GM18867 (cell line): ENCODE data around the gene LCE5A.
"Not testable (repeated sequence)": the region's sequence is repeated elsewhere in the genome, so short reads cannot be mapped to it uniquely, and the experiment has no call there.

ENCODE experiments used
- ATAC-seq: cut with Tn5 transposase; IDR thresholded peaks from one replicate; pipeline ENCODE4 v1.9.1; 2021; ENCODE audit warnings: mild to moderate bottlenecking, moderate library complexity; ENCODE audit not compliant: unreplicated experiment

LCE5A gene

DNA sequence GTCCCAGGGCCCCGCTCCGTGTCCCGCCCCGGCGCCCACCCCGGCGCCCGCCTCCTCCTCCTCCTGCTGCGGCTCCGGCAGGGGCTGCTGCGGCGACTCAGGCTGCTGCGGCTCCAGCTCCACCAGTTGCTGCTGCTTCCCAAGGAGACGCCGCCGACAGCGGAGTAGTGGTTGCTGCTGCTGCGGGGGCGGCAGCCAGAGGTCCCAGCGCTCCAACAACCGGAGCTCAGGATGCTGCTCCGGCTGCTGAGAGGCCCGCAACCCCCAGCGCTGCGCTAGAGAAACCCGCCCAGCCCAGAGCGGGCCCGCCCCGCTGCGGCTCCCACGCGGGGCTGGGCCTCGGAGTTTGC, 4.8 kb downstream of the LCE5A start:
- ATAC-seq, result no peak

DNA sequence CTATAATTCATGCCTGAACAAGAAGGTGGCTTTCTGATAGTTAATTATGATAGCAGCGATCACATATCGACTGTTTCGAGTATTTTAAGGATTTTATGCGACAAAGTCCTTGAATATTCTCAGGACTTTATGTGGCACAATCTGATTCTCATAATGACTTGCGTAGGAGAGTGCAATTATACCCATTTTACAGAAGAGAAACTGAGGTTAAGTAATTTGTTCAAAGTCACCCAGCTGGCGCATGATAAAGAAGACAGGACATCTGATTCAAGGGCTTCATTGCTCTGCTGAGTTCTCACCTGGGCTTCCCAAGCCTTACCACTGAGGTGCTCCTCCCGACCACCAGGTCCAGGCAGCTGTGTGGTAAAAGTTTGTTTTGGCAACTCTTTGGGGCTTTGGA, 5.5 kb downstream of the LCE5A start:
- no peak for ATAC-seq

DNA sequence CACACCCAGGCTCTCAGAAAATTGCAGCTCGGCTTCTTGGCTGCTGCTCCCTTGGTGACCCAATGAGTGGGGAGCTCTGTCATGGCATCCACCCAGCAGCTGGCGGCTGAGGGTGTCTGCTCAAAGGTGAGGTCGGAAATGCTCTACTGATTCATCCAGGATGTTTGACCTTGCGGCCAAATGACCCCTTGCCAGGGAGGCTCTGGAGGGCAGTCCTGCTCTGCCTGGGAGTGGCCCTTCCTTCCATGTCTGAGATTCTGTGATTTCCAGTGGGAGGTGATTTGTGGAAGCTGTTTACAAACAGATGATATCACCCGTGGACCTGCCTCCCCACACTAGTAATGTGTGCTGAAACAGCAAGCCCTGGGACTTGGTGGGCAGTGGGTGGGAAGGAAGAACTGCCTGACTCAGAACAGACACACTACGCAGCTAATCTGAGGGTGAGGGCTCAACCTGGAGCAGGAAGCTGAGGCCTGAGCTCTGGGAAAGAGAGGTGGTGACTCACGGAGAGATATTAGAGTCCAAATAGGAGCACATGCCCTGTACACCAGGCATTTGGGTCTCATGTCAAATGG, 6.7 kb downstream of the LCE5A start:
- no peak for ATAC-seq

DNA sequence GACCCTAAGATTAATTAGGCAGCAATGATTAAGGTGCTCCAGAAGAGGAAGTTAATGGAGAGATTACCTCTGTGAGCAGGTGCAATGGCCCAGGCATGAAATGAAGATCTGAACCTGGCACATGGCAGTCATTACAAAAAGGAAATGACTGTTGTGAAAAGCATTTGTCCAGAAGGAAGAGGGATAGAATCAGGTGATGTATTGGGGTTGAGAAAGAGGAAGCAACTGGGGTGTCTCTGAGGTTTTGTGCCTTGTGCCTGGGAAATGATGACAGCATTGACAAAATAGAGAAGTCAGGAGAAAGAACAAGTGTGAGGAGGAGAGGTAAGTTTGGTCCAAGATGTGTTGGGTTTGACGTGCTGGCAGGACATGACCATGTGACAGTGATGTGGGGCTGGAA, 9.2 kb downstream of the LCE5A start:
- ATAC-seq, result no peak

DNA sequence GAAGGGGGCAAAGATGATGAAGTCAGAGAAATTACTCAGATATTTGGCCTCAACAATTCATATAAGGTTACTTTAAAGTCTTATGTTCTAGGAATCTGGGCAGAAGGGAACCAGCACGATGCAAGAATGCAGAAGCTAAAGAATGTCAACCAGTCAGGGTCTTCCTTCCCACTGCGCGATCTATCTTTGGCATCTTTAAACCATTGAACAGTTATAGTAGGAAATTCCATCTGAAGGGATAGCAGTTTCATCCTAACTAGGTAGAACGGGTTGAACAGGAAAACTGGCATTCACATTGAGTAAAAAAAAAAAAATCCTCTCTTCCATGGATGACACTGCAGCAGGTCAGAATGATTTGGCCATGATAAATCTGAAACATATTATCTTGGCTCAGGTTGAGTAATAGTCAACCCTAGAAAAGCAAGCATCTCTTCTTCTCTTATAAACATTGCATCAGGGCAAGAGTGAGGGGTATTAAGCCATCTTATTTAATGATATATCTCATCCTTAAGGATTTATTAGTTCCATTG, 10.0 kb downstream of the LCE5A start:
- ATAC-seq, result no peak

DNA sequence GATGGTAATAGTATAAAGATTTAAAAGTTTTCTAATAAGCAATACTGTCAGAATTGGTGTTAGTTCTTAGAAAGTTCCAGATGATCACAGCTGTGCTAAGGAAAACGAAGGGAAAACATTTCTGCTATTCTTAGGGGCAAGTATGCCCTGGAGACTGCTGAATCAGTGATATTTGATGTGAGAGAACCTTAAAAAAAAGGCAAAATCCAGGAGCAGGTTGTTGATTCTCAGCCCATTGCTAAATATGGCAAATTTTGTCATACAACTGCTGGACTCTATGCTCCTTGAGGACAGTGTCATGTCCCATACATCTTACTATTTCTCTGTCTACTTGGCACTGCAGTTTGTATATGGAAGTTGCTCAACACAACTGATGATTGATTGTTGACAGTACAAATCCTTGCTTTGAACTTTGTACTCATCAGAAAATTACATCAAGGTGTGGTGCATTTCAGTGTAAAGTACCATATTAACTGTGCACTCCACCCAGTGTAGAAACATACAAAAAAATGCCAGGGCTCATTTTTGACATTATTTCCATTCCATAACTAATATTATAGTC, 14.6 kb downstream of the LCE5A start:
- ATAC-seq, result no peak

DNA sequence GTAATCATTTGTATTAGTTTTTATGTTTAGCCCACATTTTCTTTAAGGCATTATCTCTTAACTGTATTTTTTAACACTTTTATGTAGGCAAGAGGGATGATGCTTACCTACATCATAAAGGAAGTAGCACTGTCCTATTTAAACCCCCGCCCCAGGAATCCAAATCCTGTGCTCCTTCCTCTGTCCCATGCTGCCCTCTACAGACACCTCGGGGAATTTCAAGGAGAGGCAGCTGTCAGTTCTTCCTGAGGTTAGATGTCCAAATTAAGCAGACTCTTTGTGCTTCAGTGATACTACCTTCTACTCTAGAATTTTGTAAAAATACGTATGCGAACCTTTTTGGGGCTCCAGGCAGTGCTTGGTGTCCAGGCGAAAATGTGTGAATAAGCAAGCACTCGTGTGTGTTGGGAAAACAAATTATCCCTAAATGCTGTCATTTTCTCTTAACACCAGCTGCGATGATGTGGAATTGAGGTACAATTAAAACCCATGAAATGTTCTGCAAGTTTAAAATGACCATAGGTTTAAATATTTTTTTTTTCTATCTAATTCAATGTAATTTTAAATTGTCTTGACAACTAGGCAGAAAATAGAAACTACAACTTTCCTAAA, 22.8 kb downstream of the LCE5A start:
- no peak for ATAC-seq

DNA sequence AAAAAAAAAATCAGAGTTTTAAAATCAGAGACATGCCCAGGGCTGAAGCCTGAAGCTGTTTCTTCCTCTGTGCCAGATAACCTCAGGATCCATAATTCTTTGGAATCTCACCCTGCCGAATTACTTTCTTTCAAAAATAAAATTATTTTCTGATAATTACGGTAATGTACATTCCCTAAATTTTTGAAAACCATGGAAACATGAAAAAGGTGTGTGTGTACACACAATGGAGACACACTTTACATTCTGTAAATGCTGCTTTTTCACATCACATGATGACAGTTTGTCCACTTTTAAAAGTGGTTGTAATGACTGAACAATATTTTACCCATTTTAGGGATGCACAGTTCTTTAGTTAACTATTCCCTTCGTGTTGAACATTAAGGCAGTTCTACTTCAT, 25.2 kb downstream of the LCE5A start:
- ATAC-seq, result no peak

DNA sequence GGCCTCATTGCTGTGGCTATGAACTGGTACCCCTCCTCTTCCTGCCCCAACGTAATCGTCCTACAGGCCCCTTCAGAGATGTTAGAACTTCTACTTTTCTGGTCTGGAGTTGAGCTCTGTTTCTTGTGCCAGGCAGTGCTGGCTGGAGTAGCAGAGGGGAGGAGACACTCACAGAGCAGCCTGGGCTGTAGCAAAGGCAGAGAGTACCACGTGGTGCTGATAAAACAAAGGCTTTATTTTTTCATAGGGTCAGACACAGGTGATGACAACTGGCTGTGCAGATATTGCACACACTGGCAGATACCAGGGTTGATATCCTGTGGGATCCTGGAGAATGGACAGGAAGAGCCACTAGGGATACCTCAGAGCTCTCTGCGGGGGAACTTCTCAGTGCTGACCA, 26.9 kb downstream of the LCE5A start:
- ATAC-seq, result no peak

DNA sequence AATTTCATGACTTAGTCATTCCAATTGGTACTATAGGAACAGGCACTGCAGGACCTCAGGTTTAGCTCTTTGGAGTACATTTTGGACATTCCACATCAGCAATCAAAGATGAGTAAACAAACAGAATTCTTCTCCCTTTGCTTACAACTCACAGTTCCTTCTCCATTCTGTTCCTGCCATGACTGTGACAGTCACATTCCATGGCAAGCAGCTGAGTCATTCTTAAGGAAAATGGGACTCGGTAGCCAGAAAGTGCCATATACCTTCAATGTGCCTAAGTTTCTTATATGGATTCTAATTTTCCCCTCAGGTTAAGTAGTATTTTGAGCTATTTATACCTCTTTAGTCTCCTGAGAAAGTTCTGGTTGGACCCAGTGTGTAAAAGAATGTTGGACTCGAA, 29.3 kb downstream of the LCE5A start:
- ATAC-seq, result no peak

DNA sequence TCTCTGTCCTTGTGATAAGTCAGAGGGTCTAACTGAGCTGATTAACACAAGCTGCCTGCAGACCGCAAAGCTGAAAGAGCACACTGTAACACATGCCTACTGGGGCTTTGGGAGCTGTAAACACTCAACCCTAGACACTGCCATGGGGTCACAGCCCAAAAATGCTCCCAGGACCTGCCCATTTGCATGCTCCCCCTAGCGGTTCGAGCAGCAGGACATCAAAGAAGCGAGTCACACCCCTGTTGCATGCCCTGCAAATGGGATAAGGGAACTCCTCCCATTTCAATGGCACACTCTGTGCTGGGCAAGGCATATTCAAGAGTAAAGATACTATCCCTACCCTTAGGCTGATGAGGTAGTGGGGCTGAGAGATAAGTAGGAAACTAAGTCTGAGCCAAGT, 33.2 kb downstream of the LCE5A start:
- no peak for ATAC-seq

DNA sequence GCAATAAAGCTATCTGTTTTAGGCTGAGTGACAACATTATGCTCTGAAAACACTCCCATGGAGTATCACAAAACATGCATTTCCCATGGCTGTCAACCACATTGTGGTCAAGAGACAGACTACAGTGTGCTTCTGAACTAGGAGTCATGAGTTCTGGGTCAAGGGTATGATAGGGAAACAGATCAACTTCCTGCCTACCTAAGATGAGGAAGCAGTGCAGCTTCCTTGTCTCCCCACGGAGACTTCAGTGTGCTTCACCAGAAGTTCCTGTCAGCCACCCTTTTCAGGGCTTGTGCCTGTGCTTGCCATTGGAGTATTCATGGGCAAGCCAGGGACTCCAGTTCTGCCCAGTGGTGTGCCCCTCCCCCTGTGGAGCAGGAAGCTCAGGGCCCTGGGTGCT, 36.1 kb downstream of the LCE5A start:
- ATAC-seq, result no peak

DNA sequence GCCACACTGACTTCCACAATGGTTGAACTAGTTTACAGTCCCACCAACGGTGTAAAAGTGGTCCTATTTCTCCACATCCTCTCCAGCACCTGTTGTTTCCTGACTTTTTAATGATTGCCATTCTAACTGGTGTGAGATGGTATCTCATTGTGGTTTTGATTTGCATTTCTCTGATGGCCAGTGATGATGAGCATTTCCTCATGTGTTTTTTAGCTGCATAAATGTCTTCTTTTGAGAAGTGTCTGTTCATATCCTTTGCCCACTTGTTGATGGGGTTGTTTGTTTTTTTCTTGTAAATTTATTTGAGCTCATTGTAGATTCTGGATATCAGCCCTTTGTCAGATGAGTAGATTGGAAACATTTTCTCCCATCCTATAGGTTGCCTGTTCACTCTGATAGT, 37.8 kb downstream of the LCE5A start:
- ATAC-seq, result not testable (repeated sequence)
